Measurements from ENCODE around the gene CDC42EP2. TPM values are rescaled to one million over a fixed set of nuclear protein-coding genes. Genes with fewer than 3 reads are reported as not detected.

The CDC42EP2 gene
- total RNA-seq, 2 experiments from 2014 or later = 1.7 TPM; not detected in 1

DNA sequence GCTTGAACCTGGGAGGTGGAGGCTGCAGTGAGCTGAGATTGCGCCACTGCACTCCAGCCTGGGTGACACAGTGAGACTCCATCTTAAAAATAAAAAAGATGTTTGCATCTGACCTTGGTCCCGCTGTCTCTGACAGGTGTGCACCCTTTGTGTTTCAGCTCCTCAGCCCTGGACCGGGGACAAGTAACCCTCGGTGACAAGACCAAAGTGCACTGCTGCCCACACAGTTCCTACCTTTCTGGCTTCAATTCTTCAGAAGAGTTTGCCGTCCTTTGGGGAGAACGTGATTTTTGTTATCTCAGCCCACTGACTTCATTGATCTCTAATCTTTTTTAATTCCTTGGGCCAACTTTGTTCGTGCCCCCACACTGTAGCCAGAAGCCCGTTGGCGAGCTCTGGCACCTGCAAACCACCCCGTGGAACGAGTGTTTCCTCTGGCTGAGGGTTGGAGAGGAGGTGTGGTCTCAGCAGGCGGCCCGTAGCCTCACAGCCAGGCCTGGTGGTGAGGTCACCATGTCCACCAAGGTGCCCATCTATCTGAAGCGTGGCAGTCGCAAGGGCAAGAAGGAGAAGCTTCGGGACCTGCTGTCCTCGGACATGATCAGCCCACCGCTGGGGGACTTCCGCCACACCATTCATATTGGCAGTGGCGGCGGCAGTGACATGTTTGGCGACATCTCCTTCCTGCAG, 5.9 kb downstream of the CDC42EP2 start:
- Histone ChIP-seq H3K4me2 (ENCODE audit: low read length) (no peak overlapping the region), H3K36me3 (ENCODE audit: insufficient read depth, low read length) (no peaks in the 10 kb centered on the region), H3K4me3 (ENCODE audit: low read depth, low read length, poor library complexity, severe bottlenecking) (no peak overlapping the region), H3K79me2 (ENCODE audit: insufficient read depth, low read depth, low read length) (no peaks in the 10 kb centered on the region), H2AFZ (ENCODE audit: low read length) (no peak overlapping the region), H3K4me1 (ENCODE audit: insufficient read depth, low read length, poor library complexity, severe bottlenecking) (peaks cover 4% of the 10 kb centered on the region), H3K9me3 (ENCODE audit: low read length) (no peaks in the 10 kb centered on the region), H3K9me2 (ENCODE audit: insufficient read depth, low read length) (no peaks in the 10 kb centered on the region), H3K27ac (ENCODE audit: low read depth, low read length, poor library complexity, severe bottlenecking) (no peak overlapping the region), H4K20me1 (ENCODE audit: insufficient read depth, low read length) (no peaks in the 10 kb centered on the region)
- intact Hi-C loops (cut with micrococcal nuclease; ENCODE audit: unreplicated experiment) = no loop called here
- ChIA-PET POLR2A (interaction anchor here (0.7 kb wide), 1 partner anchor 9 kb away, joined by 3 read pairs; no protein-coding TSS in a partner anchor), CTCF (ENCODE audit: unreplicated experiment) (interaction anchor here (0.5 to 0.6 kb wide), 2 partner anchors 12 to 354 kb away, joined by 3 read pairs; no protein-coding TSS in a partner anchor)
- DNase-seq (ENCODE audit: low spot score) = no peak
- no peak for TF ChIP-seq EZH2phosphoT487 (IDR thresholded peaks at IDR 0.05; ENCODE audit: borderline replicate concordance, low read depth, low read length)
- TF ChIP-seq, protein P1, sequence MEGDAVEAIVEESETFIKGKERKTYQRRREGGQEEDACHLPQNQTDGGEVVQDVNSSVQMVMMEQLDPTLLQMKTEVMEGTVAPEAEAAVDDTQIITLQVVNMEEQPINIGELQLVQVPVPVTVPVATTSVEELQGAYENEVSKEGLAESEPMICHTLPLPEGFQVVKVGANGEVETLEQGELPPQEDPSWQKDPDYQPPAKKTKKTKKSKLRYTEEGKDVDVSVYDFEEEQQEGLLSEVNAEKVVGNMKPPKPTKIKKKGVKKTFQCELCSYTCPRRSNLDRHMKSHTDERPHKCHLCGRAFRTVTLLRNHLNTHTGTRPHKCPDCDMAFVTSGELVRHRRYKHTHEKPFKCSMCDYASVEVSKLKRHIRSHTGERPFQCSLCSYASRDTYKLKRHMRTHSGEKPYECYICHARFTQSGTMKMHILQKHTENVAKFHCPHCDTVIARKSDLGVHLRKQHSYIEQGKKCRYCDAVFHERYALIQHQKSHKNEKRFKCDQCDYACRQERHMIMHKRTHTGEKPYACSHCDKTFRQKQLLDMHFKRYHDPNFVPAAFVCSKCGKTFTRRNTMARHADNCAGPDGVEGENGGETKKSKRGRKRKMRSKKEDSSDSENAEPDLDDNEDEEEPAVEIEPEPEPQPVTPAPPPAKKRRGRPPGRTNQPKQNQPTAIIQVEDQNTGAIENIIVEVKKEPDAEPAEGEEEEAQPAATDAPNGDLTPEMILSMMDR (conservative IDR thresholded peaks at IDR 0.05; ENCODE audit: low read length) = no peak
- BruUV-seq (replicated peaks) = no TSS peak

DNA sequence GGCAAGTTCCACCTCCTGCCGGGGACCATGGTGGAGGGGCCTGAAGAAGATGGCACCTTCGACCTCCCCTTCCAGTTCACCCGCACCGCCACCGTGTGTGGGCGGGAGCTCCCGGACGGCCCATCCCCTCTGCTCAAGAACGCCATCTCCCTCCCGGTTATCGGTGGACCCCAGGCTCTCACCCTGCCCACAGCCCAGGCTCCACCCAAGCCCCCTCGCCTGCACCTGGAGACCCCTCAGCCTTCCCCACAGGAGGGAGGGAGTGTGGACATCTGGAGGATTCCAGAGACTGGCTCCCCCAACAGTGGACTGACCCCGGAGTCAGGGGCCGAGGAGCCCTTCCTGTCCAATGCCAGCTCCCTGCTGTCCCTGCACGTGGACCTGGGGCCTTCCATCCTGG, 6.4 kb downstream of the CDC42EP2 start:
- no TSS peak for BruUV-seq (replicated peaks)
- H3K9me2 ChIP-seq (ENCODE audit: insufficient read depth, low read length) = no peaks in the 10 kb centered on the region
- intact Hi-C loops (cut with micrococcal nuclease; ENCODE audit: unreplicated experiment) = no loop called here
- CTCF ChIA-PET (ENCODE audit: unreplicated experiment) = interaction anchor here (0.5 to 0.6 kb wide), 2 partner anchors 12 to 355 kb away, joined by 3 read pairs; no protein-coding TSS in a partner anchor
- no peak overlapping the region for H3K4me2 ChIP-seq (ENCODE audit: low read length)
- H3K4me1 ChIP-seq (ENCODE audit: insufficient read depth, low read length, poor library complexity, severe bottlenecking) = no peaks in the 10 kb centered on the region
- no peak overlapping the region for H3K27ac ChIP-seq (ENCODE audit: low read depth, low read length, poor library complexity, severe bottlenecking)
- H3K9me3 ChIP-seq (ENCODE audit: low read length) = no peaks in the 10 kb centered on the region
- TF ChIP-seq, protein P1 (conservative IDR thresholded peaks at IDR 0.05; ENCODE audit: low read length) = no peak
- no peak for TF ChIP-seq EZH2phosphoT487 (IDR thresholded peaks at IDR 0.05; ENCODE audit: borderline replicate concordance, low read depth, low read length)
- POLR2A ChIA-PET = no interaction called here
- no peaks in the 10 kb centered on the region for H3K79me2 ChIP-seq (ENCODE audit: insufficient read depth, low read depth, low read length)
- no peak overlapping the region for H2AFZ ChIP-seq (ENCODE audit: low read length)
- H3K36me3 ChIP-seq (ENCODE audit: insufficient read depth, low read length) = no peaks in the 10 kb centered on the region
- no peaks in the 10 kb centered on the region for H4K20me1 ChIP-seq (ENCODE audit: insufficient read depth, low read length)
- no peak overlapping the region for H3K4me3 ChIP-seq (ENCODE audit: low read depth, low read length, poor library complexity, severe bottlenecking)
- no peak for DNase-seq (ENCODE audit: low spot score)

Measured in OCI-LY7 (cell line).